ENCODE results near the gene TRIM43B.
"Not testable (repeated sequence)": the region's sequence is repeated elsewhere in the genome, so short reads cannot be mapped to it uniquely, and the experiment has no call there.

TRIM43B gene

GRCh38 chr2:95435162-95435871, 49.2 kb downstream of the TRIM43B start:
- in situ Hi-C loops (cut with MboI; ENCODE audit: low pct_unique_long_range_greater_than_20kb, low sequenced_read_pairs, unreplicated experiment); DNase-seq (ENCODE audit: low spot score): not testable (repeated sequence)

- DNase-seq (ENCODE audit: low spot score); in situ Hi-C loops (cut with MboI; ENCODE audit: low pct_unique_long_range_greater_than_20kb, low sequenced_read_pairs, unreplicated experiment): not testable (repeated sequence)
Measured at GRCh38 chr2:95434507-95435076, 50.0 kb downstream of the TRIM43B start.

- DNase-seq (ENCODE audit: low spot score); in situ Hi-C loops (cut with MboI; ENCODE audit: low pct_unique_long_range_greater_than_20kb, low sequenced_read_pairs, unreplicated experiment): not testable (repeated sequence)
Measured at GRCh38 chr2:95433973-95434372, 50.6 kb downstream of the TRIM43B start.

GRCh38 chr2:95433373-95433772, 51.2 kb downstream of the TRIM43B start:
- in situ Hi-C loops (cut with MboI; ENCODE audit: low pct_unique_long_range_greater_than_20kb, low sequenced_read_pairs, unreplicated experiment); DNase-seq (ENCODE audit: low spot score): not testable (repeated sequence)

GRCh38 chr2:95429748-95430467, 54.6 kb downstream of the TRIM43B start:
- in situ Hi-C loops (cut with MboI; ENCODE audit: low pct_unique_long_range_greater_than_20kb, low sequenced_read_pairs, unreplicated experiment); DNase-seq (ENCODE audit: low spot score): not testable (repeated sequence)

- in situ Hi-C loops (cut with MboI; ENCODE audit: low pct_unique_long_range_greater_than_20kb, low sequenced_read_pairs, unreplicated experiment); DNase-seq (ENCODE audit: low spot score): not testable (repeated sequence)
Measured at GRCh38 chr2:95427196-95427867, 57.2 kb downstream of the TRIM43B start.
